Stimulated activated naive CD8-positive, alpha-beta T cell treated with anti-CD3 and anti-CD28 coated beads, Interleukin-15, amount 100 ng/mL, for 72 hours (primary cell): ENCODE measurements around the gene MPG.
A peak's percentile ranks its signal among the peaks of the same experiment; 100 is the strongest.
"Not testable (repeated sequence)": the region's sequence is repeated elsewhere in the genome, so short reads cannot be mapped to it uniquely, and the experiment has no call there.

ENCODE experiments used
- ATAC-seq: fragments of 150-1000 bp; cut with Tn5 transposase; 2 replicates; pipeline ENCODE4 v1.10.0; 2021; ENCODE audit warnings: mild to moderate bottlenecking, moderate library complexity
- DNase-seq, 2 donors: peaks; one replicate each; pipeline ENCODE4 v3.0.0; 2021 to 2022
- H3K27ac Mint-ChIP-seq, 2 donors: one replicate each; pipeline ENCODE4 v1.8.0; 2022; ENCODE audit warnings: mild to moderate bottlenecking in 2 of 2, mixed read lengths in 2 of 2, moderate library complexity in 2 of 2
- H3K27me3 Mint-ChIP-seq: one replicate; pipeline ENCODE4 v1.8.0; 2022; ENCODE audit warnings: mixed read lengths
- H3K4me1 Mint-ChIP-seq: one replicate; pipeline ENCODE4 v1.8.0; 2022; ENCODE audit warnings: mild to moderate bottlenecking, mixed read lengths
- H3K4me3 Mint-ChIP-seq, 2 donors: one replicate each; pipeline ENCODE4 v1.8.0; 2022; ENCODE audit warnings: mild to moderate bottlenecking in 2 of 2, mixed read lengths in 2 of 2, moderate library complexity in 1 of 2
- H3K9me3 Mint-ChIP-seq, 2 donors: one replicate each; pipeline ENCODE4 v1.8.0; 2022; ENCODE audit warnings: mixed read lengths in 2 of 2

Gene MPG

GRCh38 chr16:104928-105327, 26.9 kb downstream of the MPG start:
- no peak overlapping the region for H3K27ac Mint-ChIP-seq
- H3K4me3 Mint-ChIP-seq: no peak overlapping the region
- no peaks in the 10 kb centered on the region for H3K27me3 Mint-ChIP-seq
- no peaks in the 10 kb centered on the region for H3K9me3 Mint-ChIP-seq
- DNase-seq (no peak), ATAC-seq (no peak)
- H3K4me1 Mint-ChIP-seq: no peaks in the 10 kb centered on the region

DNA sequence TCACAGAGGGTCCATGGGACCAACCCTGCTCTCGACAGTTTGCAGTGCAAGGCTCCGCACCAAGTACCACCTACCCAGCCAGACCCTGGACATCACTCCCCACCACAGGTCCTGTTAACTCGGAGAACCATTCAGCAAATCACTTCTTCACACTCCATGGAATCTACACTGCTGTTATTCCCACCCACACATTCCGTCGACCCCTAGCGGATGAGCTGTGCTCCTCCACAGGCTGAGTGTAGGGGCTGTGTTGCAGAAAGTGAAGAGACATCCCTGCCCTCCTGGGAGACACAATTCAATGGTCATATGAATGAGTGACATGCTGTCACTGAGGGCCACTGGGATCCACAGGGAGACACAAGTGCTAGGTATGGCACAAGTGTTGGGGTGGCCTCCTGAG, 27.5 kb downstream of the MPG start:
- H3K27ac Mint-ChIP-seq: no peak overlapping the region
- no peaks in the 10 kb centered on the region for H3K9me3 Mint-ChIP-seq
- DNase-seq (no peak), ATAC-seq (no peak)
- no peaks in the 10 kb centered on the region for H3K4me1 Mint-ChIP-seq
- H3K27me3 Mint-ChIP-seq: no peaks in the 10 kb centered on the region
- H3K4me3 Mint-ChIP-seq: no peak overlapping the region

- Mint-ChIP-seq H3K4me1 (no peaks in the 10 kb centered on the region), H3K9me3 (no peaks in the 10 kb centered on the region), H3K27ac (no peak overlapping the region), H3K27me3 (no peaks in the 10 kb centered on the region), H3K4me3 (no peak overlapping the region)
- DNase-seq: peak; percentile 54 to 56
- peak; percentile 84 for ATAC-seq
Measured at GRCh38 chr16:106623-107324, 28.7 kb downstream of the MPG start.

GRCh38 chr16:112153-112840, 34.3 kb downstream of the MPG start:
- DNase-seq: no peak
- Mint-ChIP-seq H3K4me1 (peaks cover 10% of the 10 kb centered on the region), H3K27me3 (no peaks in the 10 kb centered on the region), H3K9me3 (no peaks in the 10 kb centered on the region), H3K4me3 (no peak overlapping the region), H3K27ac (no peak overlapping the region)
- ATAC-seq: no peak

DNA sequence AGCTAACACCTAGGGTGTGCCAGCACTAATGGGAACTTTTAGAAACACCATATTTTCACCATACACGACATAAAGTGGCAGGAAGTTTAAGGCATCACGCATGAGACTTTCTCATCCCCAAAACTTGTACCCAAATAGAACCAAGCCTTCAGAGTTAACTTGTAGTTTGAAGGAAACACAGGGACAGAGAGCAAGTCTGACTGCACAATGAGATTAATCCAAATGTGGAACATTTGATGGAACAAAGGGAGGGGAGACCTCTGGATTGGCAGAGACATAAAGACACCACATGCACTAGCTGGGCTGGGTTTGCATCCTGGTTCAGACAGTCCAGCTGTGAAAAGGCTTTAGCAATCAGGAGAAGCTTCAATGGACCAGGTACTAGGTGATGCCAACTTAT, 36.3 kb downstream of the MPG start:
- Mint-ChIP-seq H3K27ac (no peak overlapping the region), H3K9me3 (no peaks in the 10 kb centered on the region), H3K27me3 (no peaks in the 10 kb centered on the region), H3K4me3 (no peak overlapping the region), H3K4me1 (peaks cover 10% of the 10 kb centered on the region)
- no peak for ATAC-seq
- DNase-seq: no peak

- DNase-seq (no peak), ATAC-seq (no peak)
- no peak overlapping the region for H3K4me3 Mint-ChIP-seq
- H3K27ac Mint-ChIP-seq: no peak overlapping the region
- H3K4me1 Mint-ChIP-seq: peaks cover 10% of the 10 kb centered on the region
- no peaks in the 10 kb centered on the region for H3K27me3 Mint-ChIP-seq
- H3K9me3 Mint-ChIP-seq: no peaks in the 10 kb centered on the region
Measured at GRCh38 chr16:116015-116414, 38.0 kb downstream of the MPG start.

DNA sequence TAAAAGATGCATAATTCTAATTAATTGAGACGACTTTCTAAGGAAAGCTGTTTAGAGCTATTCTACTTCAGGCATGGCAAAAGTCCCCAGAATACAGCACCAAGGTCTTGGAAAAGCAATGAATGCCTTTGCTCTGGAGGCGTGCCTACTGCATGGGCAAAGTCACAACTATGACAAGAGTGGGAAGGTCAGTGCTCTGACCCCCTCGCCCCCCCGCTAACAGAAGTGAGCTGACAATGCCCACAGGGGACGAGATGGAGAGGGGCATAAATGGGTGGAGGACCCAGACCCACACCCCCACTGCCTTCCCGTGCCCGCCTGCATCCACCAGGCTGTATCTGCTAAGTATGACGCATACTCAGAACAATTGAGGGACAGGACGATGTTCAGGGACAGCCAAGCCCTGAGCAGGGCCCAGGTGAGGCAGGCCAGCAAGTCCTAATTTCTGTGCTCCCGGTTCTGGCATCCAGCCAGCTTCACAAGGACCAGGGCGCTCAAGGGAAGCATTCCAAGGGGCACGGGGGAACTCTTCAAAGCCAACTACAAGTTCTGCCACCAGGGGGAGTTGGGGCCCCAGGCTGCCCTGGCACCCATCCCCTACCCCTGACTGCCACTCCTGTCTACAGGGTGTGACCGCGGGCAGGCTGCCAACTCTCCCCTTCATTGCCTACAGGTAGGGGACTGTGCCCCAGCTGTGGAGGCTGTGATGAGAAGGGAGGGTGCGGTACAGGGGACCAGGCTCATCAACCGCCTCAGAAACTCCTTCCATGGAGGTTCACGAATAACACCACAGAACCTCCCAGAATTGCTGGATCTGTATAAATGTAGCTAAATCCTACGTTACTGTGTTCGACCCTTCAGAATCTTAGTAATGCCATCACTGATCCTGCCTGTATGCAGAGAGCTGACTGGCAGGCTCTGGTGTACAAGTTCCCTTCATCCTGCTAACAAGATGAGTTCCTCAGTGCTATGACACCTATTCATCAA, 39.6 kb downstream of the MPG start:
- H3K4me1 Mint-ChIP-seq: peaks cover 10% of the 10 kb centered on the region
- no peaks in the 10 kb centered on the region for H3K27me3 Mint-ChIP-seq
- H3K27ac Mint-ChIP-seq: no peak overlapping the region
- peak; percentile 86 for ATAC-seq
- no peak overlapping the region for H3K4me3 Mint-ChIP-seq
- DNase-seq: peak; percentile 58 to 64
- no peaks in the 10 kb centered on the region for H3K9me3 Mint-ChIP-seq

- DNase-seq: no peak
- Mint-ChIP-seq H3K4me3 (no peak overlapping the region), H3K9me3 (no peaks in the 10 kb centered on the region), H3K4me1 (peaks cover 4% of the 10 kb centered on the region), H3K27me3 (no peaks in the 10 kb centered on the region), H3K27ac (no peak overlapping the region)
- no peak for ATAC-seq
Measured at GRCh38 chr16:118857-119256, 40.8 kb downstream of the MPG start.

DNA sequence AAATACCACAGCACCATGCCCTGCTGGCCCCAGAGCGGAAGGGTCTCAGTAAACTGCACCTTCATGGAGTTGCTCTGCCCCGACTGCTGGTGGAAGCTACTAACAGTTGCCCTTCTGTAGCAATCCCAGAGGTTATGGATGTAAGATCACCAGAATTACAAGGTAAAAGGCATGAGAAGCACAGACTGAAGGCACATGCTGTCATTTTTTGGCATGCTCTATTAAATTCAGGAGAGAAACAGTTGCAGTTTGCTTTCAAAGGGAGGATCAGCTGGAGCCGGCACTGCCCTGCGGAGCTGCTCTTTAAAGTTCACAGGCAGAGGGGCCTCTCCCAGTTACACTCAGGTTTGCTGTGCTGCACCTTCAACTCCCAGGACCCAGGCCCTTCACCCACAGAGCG, 41.3 kb downstream of the MPG start:
- H3K4me3 Mint-ChIP-seq: no peak overlapping the region
- H3K4me1 Mint-ChIP-seq: no peaks in the 10 kb centered on the region
- H3K27me3 Mint-ChIP-seq: no peaks in the 10 kb centered on the region
- H3K27ac Mint-ChIP-seq: no peak overlapping the region
- no peak for DNase-seq
- no peaks in the 10 kb centered on the region for H3K9me3 Mint-ChIP-seq
- ATAC-seq: no peak

GRCh38 chr16:119835-120491, 41.9 kb downstream of the MPG start:
- ATAC-seq: no peak
- Mint-ChIP-seq H3K27ac (no peak overlapping the region), H3K9me3 (no peaks in the 10 kb centered on the region), H3K4me1 (no peaks in the 10 kb centered on the region), H3K4me3 (no peak overlapping the region), H3K27me3 (no peaks in the 10 kb centered on the region)
- no peak for DNase-seq

DNA sequence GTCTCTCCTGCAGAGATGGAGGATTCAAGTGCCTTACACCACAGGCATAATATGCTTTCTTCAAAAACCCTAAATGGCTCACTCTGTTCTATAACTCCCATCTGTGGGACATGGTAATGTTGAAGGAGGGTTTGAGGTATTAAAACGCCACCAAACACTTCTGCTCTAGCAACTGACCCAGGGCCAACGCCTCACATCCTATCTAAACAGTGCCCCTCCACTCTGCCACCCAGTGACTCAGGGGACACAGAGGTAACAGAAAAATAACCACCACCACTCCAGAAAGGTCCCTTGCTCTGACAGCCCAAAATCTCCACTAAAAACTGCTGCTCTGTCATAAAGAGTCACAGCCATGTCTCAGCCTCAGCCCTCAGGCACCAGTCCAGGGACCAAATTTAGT, 42.7 kb downstream of the MPG start:
- DNase-seq (no peak), ATAC-seq (no peak)
- no peaks in the 10 kb centered on the region for H3K9me3 Mint-ChIP-seq
- H3K27me3 Mint-ChIP-seq: no peaks in the 10 kb centered on the region
- no peak overlapping the region for H3K27ac Mint-ChIP-seq
- H3K4me1 Mint-ChIP-seq: peaks cover 2% of the 10 kb centered on the region
- no peak overlapping the region for H3K4me3 Mint-ChIP-seq

DNA sequence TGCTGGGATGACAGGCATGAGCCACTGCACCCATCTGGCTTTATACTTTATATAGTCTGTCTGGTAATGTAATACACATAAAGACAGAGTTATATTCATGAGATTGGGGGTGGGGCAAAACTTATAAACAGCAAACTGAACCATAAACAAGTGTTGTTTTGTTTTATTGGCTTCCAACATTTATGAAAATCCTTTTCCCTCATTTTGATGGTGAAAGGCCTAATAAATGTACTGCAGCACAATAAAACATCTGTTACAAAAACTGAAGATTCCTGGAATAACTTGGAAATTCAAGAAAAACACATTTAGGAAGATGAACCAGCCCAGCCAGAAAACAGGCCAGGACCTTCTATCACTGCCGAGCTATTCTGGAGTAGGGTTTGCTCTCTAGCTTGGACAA, 44.3 kb downstream of the MPG start:
- H3K9me3 Mint-ChIP-seq: no peaks in the 10 kb centered on the region

GRCh38 chr16:123558-124350, 45.7 kb downstream of the MPG start:
- not testable (repeated sequence) for ATAC-seq, H3K27me3 Mint-ChIP-seq, H3K4me3 Mint-ChIP-seq, H3K9me3 Mint-ChIP-seq, H3K4me1 Mint-ChIP-seq, H3K27ac Mint-ChIP-seq, DNase-seq

More for the DNA sequence above, 44.3 kb downstream of the MPG start:
- no peak overlapping the region for H3K4me3 Mint-ChIP-seq
- no peak for DNase-seq
- H3K4me1 Mint-ChIP-seq: peaks cover 5% of the 10 kb centered on the region
- no peak for ATAC-seq
- no peaks in the 10 kb centered on the region for H3K27me3 Mint-ChIP-seq
- H3K27ac Mint-ChIP-seq: no peak overlapping the region

- DNase-seq: no peak
- Mint-ChIP-seq H3K27ac (no peak overlapping the region), H3K9me3 (no peaks in the 10 kb centered on the region), H3K4me1 (peaks cover 18% of the 10 kb centered on the region), H3K4me3 (no peak overlapping the region), H3K27me3 (no peaks in the 10 kb centered on the region)
- ATAC-seq: no peak
Measured at GRCh38 chr16:125011-125410, 47.0 kb downstream of the MPG start.

DNA sequence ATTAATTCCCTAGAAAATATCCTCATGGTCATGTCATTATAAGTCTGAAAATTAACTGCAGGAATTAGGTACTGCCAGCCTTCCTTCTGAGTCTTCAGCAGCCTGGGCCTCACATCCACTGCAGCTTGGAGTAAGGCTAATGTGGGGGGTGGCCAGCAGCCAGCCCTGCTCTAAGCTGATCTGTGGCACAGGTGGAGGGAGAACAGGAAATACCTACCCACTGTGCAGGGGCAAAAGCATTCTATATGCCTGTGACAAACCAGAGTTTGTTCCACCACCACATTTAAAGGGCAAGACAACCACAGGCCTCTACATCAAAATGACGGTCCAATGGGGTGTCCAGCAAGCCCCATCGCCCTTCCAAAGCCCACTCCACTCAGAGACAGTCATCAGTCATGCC, 51.0 kb downstream of the MPG start:
- peak; percentile 63 for ATAC-seq
- peaks cover 44% of the 10 kb centered on the region for H3K4me1 Mint-ChIP-seq
- no peak for DNase-seq
- no peaks in the 10 kb centered on the region for H3K27me3 Mint-ChIP-seq
- no peaks in the 10 kb centered on the region for H3K9me3 Mint-ChIP-seq
- no peak overlapping the region for H3K27ac Mint-ChIP-seq
- no peak overlapping the region for H3K4me3 Mint-ChIP-seq
